Choroid plexus epithelial cell (primary cell): ENCODE results near the gene ACSM5.
"Not testable (repeated sequence)": the region's sequence is repeated elsewhere in the genome, so short reads cannot be mapped to it uniquely, and the experiment has no call there.

Experiments used
- DNase-seq: peaks from one replicate; pipeline ENCODE4 v3.0.0-alpha.2; 2010; ENCODE audit warnings: low read depth
- H3K4me3 ChIP-seq: 2 replicates; pipeline ENCODE4 v1.5.1; 2011; ENCODE audit warnings: low read depth, mild to moderate bottlenecking, control low read depth, low read length, moderate library complexity
- TF ChIP-seq, protein P1 (sequence below): conservative IDR thresholded peaks from 2 replicates; pipeline ENCODE4 v1.5.1; 2011; ENCODE audit warnings: low read depth, mild to moderate bottlenecking, control low read depth, inconsistent platforms, low read length, moderate library complexity

ACSM5 gene

DNA sequence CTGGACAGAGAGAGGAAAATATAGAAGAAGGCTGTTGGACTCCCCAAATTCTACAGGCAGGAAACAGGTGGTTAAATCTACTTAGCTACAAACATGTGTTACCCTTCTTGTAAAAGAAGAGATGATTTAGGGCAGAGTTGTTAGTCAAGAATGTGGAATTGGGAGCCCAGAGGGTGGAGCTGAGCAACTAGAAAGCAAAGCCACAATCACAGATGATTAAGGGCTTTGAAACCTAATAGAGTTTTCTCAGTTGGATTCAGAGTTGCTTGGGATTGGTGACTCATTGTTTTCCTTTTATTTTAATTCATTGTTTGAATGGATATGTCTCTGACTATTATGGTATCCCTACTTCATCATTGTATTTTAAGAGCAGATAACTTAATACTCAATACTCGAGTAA is 6.2 kb downstream of the ACSM5 start:
- DNase-seq: no peak
- H3K4me3 ChIP-seq: no peak overlapping the region
- TF ChIP-seq, protein P1, sequence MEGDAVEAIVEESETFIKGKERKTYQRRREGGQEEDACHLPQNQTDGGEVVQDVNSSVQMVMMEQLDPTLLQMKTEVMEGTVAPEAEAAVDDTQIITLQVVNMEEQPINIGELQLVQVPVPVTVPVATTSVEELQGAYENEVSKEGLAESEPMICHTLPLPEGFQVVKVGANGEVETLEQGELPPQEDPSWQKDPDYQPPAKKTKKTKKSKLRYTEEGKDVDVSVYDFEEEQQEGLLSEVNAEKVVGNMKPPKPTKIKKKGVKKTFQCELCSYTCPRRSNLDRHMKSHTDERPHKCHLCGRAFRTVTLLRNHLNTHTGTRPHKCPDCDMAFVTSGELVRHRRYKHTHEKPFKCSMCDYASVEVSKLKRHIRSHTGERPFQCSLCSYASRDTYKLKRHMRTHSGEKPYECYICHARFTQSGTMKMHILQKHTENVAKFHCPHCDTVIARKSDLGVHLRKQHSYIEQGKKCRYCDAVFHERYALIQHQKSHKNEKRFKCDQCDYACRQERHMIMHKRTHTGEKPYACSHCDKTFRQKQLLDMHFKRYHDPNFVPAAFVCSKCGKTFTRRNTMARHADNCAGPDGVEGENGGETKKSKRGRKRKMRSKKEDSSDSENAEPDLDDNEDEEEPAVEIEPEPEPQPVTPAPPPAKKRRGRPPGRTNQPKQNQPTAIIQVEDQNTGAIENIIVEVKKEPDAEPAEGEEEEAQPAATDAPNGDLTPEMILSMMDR: no peak

DNA sequence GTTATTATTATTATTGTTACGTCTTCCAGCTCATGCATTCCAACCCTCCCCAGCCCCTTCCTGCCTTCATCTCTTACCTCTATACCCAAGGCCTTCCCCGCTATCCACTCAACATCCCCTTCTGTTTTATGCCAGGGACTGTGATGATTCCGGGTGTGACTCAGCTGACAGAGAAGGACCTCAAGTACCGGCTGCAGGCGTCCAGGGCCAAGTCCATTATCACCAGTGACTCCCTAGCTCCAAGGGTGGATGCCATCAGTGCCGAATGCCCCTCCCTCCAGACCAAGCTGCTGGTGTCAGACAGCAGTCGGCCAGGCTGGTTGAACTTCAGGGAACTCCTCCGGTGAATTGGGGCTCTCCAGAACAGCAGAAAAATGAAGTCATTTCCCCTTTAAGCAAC is 9.8 kb downstream of the ACSM5 start:
- H3K4me3 ChIP-seq: not testable (repeated sequence)

GRCh38 chr16:20421748-20422147 is 12.4 kb downstream of the ACSM5 start:
- H3K4me3 ChIP-seq, DNase-seq: not testable (repeated sequence)

More for the DNA sequence above, 9.8 kb downstream of the ACSM5 start:
- DNase-seq: not testable (repeated sequence)

- H3K4me3 ChIP-seq, DNase-seq: not testable (repeated sequence)
Observed at GRCh38 chr16:20423772-20424128, 14.4 kb downstream of the ACSM5 start.

DNA sequence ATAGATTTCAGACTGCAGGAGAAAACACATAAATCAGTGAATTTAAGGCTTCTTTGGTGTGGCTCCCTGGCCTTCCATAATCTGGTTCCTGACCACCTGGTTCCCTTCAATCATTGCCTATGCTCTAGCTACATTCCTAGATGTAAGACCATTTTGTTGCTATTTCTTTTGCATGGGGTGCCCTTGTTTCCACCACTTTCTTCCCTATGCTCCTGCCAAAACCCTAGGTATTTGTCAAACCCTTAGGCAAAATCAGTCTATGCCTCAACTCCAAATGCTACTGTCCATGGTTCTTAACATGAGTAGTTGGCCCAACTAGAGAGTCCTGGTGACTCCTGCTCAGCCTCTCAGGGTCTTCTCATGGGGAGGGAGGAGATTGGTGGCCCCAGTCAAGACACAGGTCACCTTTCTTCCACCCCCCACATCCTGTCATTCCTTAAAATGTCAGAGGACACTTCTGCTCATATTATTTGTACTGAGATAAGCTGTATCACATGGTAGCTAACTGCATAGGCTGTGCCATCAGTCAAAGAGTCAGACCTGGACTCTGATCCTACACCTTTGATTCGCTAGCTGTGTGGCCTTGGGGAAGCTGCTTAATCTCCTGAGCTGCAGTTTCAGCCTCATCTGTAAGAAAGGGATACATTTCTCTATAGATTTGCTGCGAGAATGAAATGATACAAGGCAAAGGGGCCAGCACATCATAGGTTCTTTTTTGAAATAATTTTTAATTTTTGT is 15.0 kb downstream of the ACSM5 start:
- TF ChIP-seq, protein P1: no peak
- no peak for DNase-seq
- H3K4me3 ChIP-seq: no peak overlapping the region

DNA sequence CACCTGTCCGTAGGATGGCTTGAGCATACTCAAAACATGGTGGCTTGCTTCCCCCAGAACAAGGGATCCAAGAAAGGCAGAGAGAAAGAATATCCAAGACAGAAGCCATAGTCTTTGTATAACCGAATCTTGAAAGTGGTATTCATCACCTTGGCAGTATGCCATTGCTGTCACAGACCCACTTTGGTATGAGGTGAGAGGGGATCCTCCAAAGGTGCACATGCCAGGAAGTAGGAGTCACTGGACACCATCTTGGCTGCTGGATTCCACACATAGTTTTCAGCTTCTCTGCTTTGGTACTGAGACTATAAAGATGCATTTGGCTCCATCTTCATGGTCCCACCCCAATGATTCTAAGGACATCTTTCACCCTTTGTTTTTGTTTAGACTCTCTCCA is 18.1 kb downstream of the ACSM5 start:
- not testable (repeated sequence) for DNase-seq, H3K4me3 ChIP-seq

GRCh38 chr16:20429499-20429898 is 20.2 kb downstream of the ACSM5 start:
- H3K4me3 ChIP-seq, DNase-seq: not testable (repeated sequence)

GRCh38 chr16:20430480-20430879 is 21.1 kb downstream of the ACSM5 start:
- not testable (repeated sequence) for H3K4me3 ChIP-seq

GRCh38 chr16:20430948-20431347 is 21.6 kb downstream of the ACSM5 start:
- TF ChIP-seq, protein P1: no peak
- H3K4me3 ChIP-seq: no peak overlapping the region
- no peak for DNase-seq

More at GRCh38 chr16:20430480-20430879, 21.1 kb downstream of the ACSM5 start:
- not testable (repeated sequence) for DNase-seq

DNA sequence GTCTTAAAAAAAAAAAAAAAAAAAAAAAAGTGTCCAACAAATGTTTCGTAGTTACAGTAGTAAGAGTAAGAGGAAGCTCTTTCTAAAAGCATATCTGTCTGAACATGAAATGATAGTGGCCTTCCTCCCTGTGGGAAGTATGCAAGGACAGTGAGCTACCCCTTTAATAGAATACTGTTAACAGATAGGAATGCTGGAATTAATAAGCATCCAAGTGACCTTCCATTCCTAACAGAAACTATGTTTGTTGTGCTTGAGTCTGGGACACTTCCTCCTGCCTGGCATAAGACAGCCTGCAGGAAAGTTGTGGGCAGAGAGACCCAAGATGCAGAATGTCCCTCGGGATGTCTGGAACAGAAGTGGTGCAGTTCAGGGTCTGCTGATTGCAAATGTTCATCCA is 29.6 kb downstream of the ACSM5 start:
- not testable (repeated sequence) for DNase-seq

GRCh38 chr16:20439820-20440231 is 30.5 kb downstream of the ACSM5 start:
- not testable (repeated sequence) for H3K4me3 ChIP-seq, DNase-seq

More for the DNA sequence above, 29.6 kb downstream of the ACSM5 start:
- H3K4me3 ChIP-seq: not testable (repeated sequence)

GRCh38 chr16:20440731-20441130 is 31.4 kb downstream of the ACSM5 start:
- not testable (repeated sequence) for H3K4me3 ChIP-seq, DNase-seq
